RWPE1 (cell line): ENCODE results near the gene YPEL3.

ENCODE experiments used
- CTCF ChIA-PET: fragments of 350-600 bp; sonication (Branson Sonifier 250); formaldehyde crosslinking; extraction: SDS; loops from one replicate; lab custom pipeline; 2021; lab: Yijun Ruan, JAX
- POLR2A ChIA-PET: fragments of 400-600 bp; formaldehyde crosslinking; extraction: SDS; loops from one replicate; lab custom pipeline; 2020; ENCODE audit warnings: antibody characterized with exemption; ENCODE audit not compliant: low non-redundant PET; lab: Yijun Ruan, JAX
- DNase-seq: peaks from one replicate; pipeline ENCODE4 v3.0.0; 2012; ENCODE audit warnings: low spot score
- H3K27ac ChIP-seq: fragments of 450-650 bp; 2 replicates; pipeline ENCODE4 v1.5.1; 2017
- CTCF ChIP-seq: fragments of 450-650 bp; conservative IDR thresholded peaks from 2 replicates; pipeline ENCODE4 v1.5.1; 2017; ENCODE audit warnings: low read depth, mild to moderate bottlenecking

The YPEL3 gene

GRCh38 chr16:30087181-30087898 is 8.7 kb downstream of the YPEL3 start:
- CTCF ChIA-PET: no interaction called here
- no peak for DNase-seq
- H3K27ac ChIP-seq: peak overlapping the region; percentile 79
- no peak for TF ChIP-seq CTCF
- POLR2A ChIA-PET: no interaction called here

GRCh38 chr16:30086291-30087140 is 9.5 kb downstream of the YPEL3 start:
- no peak for TF ChIP-seq CTCF
- H3K27ac ChIP-seq: peak overlapping the region; percentile 60
- ChIA-PET POLR2A (no interaction called here), CTCF (no interaction called here)
- DNase-seq: no peak

- ChIA-PET CTCF (interaction anchor here (0.6 kb wide), 1 partner anchor 29 kb away, joined by 3 read pairs; no protein-coding TSS in a partner anchor), POLR2A (no interaction called here)
- peak overlapping the region; percentile 60 for H3K27ac ChIP-seq
- no peak for DNase-seq
- TF ChIP-seq CTCF: no peak
Observed at GRCh38 chr16:30085820-30086219, 10.2 kb downstream of the YPEL3 start.

DNA sequence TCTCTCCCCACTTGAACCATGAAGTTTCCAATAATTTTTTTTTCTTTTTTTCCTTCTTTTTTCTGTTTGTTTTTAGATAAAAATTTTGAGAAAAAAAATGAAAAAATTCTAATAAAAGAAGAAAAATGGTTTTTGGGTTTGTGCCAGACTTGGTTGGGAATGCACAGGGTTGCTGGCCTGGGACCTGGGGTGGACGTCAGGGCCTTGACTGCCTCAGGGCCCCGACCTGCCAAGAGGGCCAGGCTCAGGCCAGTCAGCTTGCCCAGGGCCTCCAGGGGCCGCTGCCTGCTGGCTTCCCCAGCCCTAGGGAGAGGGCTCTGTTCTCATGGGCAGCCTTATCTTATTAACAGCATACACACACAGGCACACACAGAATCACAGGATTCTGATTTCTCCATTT is 10.8 kb downstream of the YPEL3 start:
- ChIA-PET CTCF (interaction anchor here (0.6 kb wide), 1 partner anchor 30 kb away, joined by 3 read pairs; no protein-coding TSS in a partner anchor), POLR2A (no interaction called here)
- H3K27ac ChIP-seq: peak overlapping the region; percentile 60
- no peak for DNase-seq
- TF ChIP-seq CTCF: no peak

DNA sequence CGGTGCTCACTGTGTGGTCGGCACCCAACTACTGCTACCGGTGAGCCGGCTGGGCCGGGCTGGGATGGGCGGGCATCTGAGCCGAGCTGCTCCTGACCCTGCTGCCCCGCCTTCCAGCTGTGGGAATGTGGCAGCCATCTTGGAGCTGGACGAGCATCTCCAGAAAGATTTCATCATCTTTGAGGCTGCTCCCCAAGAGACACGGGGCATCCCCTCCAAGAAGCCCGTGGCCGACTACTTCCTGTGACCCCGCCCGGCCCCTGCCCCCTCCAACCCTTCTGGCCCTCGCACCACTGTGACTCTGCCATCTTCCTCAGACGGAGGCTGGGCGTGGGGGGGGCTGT is 11.2 kb downstream of the YPEL3 start:
- ChIA-PET POLR2A (no interaction called here), CTCF (no interaction called here)
- DNase-seq: no peak
- no peak for TF ChIP-seq CTCF
- H3K27ac ChIP-seq: peak overlapping the region; percentile 60

DNA sequence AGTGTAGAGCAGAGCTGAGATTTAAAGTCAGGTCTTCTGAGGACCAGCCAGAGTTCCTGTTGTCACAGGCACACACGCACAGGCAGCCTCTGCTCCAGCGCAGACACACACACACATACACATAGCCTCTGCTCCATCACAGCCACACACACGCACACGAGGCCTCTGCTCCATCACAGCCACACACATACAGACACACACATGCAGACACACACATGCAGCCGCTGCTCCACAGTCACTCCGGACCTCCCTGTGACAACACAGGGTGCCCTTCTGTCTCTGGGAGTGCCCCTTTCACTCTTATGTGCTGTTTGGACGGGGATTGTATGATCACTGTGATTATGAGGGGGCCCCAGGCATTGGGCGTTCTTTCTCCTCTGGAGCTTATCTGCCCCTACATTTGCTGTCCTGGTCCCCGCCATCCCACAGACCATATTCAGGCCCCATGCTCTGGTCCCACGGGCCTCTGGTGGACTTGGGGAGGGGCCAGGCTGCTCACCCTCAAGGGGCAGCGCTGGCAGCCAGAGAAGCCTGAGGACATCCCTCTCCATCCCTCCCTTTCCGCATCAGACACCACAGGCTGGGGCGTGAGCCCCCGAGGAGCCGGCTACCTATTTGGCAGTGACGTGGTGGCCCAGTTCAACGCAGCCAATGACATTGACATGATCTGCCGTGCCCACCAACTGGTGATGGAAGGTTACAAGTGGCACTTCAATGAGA is 11.8 kb downstream of the YPEL3 start:
- no peak for DNase-seq
- no peak for TF ChIP-seq CTCF
- CTCF ChIA-PET: interaction anchor here (0.6 kb wide), 1 partner anchor 13 kb away, joined by 6 read pairs; no protein-coding TSS in a partner anchor
- POLR2A ChIA-PET: no interaction called here
- peak overlapping the region; percentile 60 for H3K27ac ChIP-seq
